NCI-H69 (cell line): ENCODE measurements around the gene COX7A2L.

Experiments used
- DNase-seq: peaks from one replicate; lab custom pipeline; 2025; lab: John Stamatoyannopoulos, UW

COX7A2L gene

DNA sequence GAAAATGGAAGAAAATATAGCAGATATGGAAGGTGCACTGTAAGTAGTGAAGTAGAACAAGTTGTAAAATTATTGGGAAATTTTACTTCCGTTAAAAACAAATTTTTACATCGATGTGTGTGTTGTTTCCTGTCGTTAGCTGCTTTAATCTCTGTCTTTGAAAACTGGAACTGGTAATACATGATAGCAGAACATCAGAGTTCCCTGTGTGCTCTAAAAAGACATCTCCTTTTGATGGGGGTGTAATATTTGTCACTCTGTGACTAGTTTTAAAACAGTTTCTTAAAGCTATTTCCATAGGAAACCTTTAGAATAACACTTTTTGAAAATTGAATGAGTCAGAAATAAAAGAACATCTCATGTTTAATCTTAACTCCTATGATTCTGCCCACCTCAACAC, 43.5 kb downstream of the COX7A2L start:
- DNase-seq: no peak

DNA sequence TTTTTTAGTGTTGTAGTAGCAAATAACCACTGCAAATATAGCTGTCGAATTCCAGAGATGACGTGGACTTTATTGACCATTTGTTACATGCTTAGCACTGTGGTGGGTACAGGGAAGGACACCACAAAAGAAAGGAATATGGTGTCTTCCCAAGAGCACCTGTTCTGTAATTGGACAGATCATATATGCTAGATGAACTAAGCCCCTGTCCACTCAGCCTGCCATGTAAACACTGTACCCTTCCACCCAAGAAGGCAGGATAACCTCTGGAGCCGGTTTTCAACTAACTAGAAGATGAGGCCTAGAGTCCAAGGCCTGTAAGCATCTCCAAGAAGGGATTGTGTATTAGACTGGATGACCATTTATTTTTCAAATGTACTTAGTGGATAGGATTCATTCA, 44.1 kb downstream of the COX7A2L start:
- DNase-seq: no peak

DNA sequence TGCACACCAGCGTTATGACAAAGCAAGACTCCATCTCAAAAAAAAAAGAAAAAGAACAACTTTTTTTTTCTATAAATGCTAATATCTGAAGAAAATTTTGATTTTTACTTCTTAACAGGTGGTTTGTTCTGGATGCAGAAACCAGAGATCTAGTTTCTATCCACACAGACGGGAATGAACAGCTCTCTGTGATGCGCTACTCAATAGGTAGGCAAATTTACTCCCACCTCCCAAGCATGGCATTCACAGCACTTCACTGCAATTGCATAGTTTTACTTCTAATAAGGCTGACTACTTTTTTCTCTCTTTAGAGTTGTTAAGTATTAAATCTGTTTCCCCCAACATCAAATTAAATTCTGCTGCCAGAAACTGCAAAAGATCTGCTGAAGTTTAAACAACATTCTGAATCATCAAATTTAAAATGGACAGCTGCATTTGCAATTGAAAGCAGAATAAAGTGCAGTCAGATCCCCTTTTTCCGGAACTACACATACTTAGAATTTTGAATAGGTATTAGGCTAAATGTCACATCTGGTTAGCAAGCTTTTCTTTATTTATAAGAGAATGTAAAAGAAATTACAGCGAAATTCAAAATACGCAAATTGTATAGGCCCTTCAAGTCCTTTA, 45.1 kb downstream of the COX7A2L start:
- no peak for DNase-seq

DNA sequence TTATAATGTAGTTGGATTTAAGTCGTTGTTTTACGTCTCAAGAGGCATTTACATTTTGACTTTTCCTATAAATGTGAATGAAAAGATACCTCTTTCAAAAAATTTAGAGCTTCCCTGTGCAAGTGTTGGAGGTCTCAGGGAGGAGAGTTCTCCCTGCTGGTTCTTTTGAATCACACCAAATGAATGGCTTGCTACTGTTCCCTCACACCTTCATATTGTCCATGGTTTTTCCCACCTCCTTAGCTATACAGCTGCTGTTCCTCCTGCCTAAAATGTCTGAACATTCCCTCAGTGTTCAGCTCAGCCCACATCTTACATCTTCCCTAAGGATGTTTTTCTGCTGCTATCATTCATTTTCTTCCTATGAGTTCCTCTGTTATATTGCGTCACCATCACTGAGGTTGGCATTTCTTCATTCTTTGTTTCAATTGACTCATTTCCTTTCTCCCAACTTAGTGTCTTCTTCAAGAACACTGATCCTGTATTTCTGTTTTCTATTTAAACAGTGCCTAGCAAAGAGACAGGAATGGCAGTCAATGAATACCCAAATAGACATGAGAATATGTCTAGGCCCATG, 46.0 kb downstream of the COX7A2L start:
- DNase-seq: no peak

DNA sequence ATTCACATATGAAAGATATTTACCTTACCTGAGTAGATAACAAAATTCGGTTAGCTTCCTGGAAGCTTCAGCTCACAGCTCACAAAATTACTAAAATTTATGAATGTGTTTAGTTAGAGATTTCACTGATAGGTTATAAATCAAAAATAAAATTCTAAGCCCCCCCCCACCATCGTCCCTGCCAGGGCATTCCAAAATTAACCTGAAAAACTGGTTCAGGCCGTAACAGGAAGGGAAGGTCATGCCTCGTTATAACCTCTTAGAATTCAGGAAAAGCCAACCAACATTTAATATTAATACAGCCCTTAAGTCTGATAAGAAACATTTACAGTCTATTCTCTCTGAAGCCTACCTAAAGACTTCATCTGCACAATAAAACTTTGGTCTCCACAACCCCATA, 48.9 kb downstream of the COX7A2L start:
- DNase-seq: no peak

DNA sequence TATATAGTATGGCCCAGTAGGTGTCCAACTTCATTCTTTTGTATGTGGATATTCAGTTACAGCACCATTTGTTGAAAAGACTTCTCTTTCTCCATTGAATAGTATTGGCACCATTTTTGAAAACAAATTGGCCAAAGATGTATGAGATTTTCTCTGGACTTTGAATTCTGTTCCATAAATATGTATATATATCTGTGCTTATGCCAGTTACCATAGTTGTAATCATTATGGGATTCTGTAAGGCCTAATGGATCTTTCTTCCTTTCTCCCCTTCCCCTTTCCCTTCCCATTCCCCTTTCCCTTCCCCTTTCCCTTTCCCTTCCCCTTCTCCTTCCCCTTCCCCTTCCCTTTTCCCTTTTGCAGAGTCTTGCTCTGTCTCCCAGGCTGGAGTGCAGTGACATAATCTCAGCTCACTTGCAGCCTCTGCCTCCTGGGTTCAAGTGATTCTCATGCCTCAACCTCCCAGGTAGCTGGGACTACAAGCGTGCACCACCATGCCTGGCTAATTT, 51.0 kb downstream of the COX7A2L start:
- DNase-seq: no peak

DNA sequence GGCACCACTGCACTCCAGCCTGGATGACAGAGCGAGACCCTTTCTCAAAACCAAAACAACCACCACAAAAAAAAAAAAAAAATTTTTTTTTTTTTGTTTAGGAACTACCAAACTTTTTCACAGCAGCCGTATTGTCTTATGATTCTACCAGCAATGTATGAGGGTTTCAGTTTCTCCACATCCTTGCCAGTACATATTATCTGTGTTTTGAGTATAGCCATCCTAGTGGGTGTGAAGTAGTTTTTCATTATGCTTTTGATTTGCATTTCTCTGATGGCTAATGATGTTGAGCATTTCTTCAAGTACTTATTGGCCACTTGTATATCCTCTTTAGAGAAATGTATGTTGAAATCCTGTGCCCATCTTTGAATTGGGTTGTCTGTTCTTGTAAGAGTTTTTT, 51.7 kb downstream of the COX7A2L start:
- DNase-seq: no peak

DNA sequence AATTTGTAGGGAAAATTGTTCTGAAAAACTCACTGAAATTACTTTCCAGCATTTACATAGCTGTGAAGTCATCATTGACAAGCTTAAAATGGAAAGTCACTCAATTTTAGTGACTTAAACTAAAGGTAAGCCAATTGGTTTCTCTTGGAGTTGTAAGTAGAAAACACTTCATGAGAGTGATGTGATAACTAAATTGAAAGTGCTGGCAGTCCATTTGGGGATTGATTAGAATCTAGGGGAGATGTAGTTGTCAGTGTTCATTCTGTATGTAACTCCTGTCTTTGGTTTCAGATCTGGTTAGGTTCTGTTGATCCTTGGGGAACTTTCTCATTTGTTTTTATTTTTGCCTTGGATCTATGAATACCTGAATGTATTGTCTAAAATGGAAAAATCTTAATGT, 53.8 kb downstream of the COX7A2L start:
- no peak for DNase-seq

DNA sequence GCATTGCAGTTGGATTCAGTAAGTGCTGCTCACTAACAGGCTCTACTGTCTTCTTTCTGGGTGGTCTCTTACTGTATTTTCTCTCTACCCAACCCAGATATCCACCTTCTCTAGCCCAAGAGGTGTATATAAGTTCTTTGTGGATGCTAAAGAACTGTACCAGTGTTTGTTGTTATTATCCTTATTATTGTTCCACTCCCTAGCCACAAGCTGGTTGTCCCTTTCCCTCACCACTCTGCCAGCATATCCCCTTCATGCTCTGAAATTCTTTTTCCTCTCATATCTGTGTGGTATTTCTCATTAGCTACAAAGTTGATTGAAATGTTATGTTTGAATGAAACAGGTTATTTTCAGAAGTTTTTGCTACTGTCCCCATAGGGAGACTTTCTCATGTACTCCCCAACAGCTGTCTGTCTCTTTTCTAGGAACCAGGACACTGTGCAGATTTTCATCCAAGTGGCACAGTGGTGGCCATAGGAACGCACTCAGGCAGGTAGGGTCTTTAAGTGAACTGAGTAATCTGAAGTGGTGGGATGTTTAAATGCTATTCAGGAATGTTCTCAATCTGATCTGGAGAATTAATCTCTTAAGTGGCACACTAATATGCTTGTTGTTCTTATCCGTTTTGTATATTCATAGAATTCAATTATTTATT, 56.8 kb downstream of the COX7A2L start:
- no peak for DNase-seq

DNA sequence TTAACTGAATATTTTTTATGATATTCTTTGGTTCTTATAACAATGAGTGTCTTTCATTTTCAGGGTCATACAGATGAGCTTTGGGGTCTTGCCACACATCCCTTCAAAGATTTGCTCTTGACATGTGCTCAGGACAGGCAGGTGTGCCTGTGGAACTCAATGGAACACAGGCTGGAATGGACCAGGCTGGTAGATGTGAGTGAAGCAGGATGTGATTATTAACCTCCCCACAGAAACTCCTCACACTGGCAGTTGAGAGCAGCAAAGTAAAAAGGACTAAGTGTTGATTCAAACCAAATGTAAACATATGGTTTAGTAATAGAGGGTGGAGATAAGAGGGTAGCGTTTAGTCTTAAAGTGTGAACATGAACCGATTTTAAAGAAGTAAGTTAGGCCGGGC, 57.8 kb downstream of the COX7A2L start:
- no peak for DNase-seq

DNA sequence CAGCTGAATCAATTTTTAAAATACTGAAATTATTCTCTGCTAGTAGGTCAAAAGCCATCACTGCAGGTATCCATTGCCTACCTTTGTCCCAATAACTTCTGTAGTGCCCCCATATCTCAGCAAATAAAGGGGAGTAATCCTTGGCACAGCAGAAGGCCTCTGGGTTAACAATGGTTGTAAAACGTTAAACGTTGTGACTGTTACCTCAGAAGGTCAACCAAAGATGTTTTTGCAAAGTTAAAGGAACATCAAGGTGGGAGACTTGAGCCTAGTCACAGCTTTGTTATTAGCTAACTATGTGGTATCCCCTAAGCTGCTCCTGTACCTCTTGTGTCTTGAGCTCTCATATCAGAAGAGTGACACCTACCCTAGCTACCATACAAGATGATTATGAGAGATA, 60.5 kb downstream of the COX7A2L start:
- DNase-seq: no peak
